ENCODE measurements around the gene FIGN.

The FIGN gene

GRCh38 chr2:163736433-163737189 lies 803 bp upstream of the FIGN start:
- no peaks in the 10 kb centered on the region for H3K27me3 ChIP-seq (ENCODE audit: insufficient read depth, low read length, poor library complexity)
- TF ChIP-seq CTCF (IDR thresholded peaks at IDR 0.05; ENCODE audit: borderline replicate concordance, extremely low read depth, low read length, poor library complexity, severe bottlenecking) (no peak), EZH2 (IDR thresholded peaks at IDR 0.05; ENCODE audit: borderline replicate concordance, low read depth, low read length, severe bottlenecking) (no peak)
- H2AFZ ChIP-seq (ENCODE audit: low read depth, low read length): no peak overlapping the region
- no peaks in the 10 kb centered on the region for H3K4me1 ChIP-seq (ENCODE audit: insufficient read depth, low read length)
- no peak for DNase-seq
- H3K36me3 ChIP-seq (ENCODE audit: insufficient read depth, low read length): no peaks in the 10 kb centered on the region
- ATAC-seq (ENCODE audit: insufficient read depth, low read depth): no peak
- no peak overlapping the region for H3K27ac ChIP-seq (ENCODE audit: low read length)
- H3K79me2 ChIP-seq (ENCODE audit: insufficient read depth, low read length): no peaks in the 10 kb centered on the region
- no peaks in the 10 kb centered on the region for H4K20me1 ChIP-seq (ENCODE audit: insufficient read depth, low read length)
- no peak overlapping the region for H3K4me2 ChIP-seq (ENCODE audit: insufficient read depth, low read length)
- no peaks in the 10 kb centered on the region for H3K9me3 ChIP-seq (ENCODE audit: insufficient read depth, low read length, severe bottlenecking)
- H3K4me3 ChIP-seq (ENCODE audit: low read depth in 1 of 2, low read length in 2 of 2): no peak overlapping the region
- no peak overlapping the region for H3K9ac ChIP-seq (ENCODE audit: low read depth, low read length)

- DNase-seq (no peak), ATAC-seq (ENCODE audit: insufficient read depth, low read depth) (no peak)
- Histone ChIP-seq H3K79me2 (ENCODE audit: insufficient read depth, low read length) (no peaks in the 10 kb centered on the region), H2AFZ (ENCODE audit: low read depth, low read length) (no peak overlapping the region), H3K27me3 (ENCODE audit: insufficient read depth, low read length, poor library complexity) (no peaks in the 10 kb centered on the region), H3K4me3 (ENCODE audit: low read depth in 1 of 2, low read length in 2 of 2) (no peak overlapping the region), H3K9me3 (ENCODE audit: insufficient read depth, low read length, severe bottlenecking) (no peaks in the 10 kb centered on the region), H3K36me3 (ENCODE audit: insufficient read depth, low read length) (no peaks in the 10 kb centered on the region), H3K27ac (ENCODE audit: low read length) (no peak overlapping the region), H3K4me1 (ENCODE audit: insufficient read depth, low read length) (no peaks in the 10 kb centered on the region), H3K4me2 (ENCODE audit: insufficient read depth, low read length) (no peak overlapping the region), H4K20me1 (ENCODE audit: insufficient read depth, low read length) (no peaks in the 10 kb centered on the region), H3K9ac (ENCODE audit: low read depth, low read length) (no peak overlapping the region)
- TF ChIP-seq EZH2 (IDR thresholded peaks at IDR 0.05; ENCODE audit: borderline replicate concordance, low read depth, low read length, severe bottlenecking): no peak
- no peak for TF ChIP-seq CTCF (IDR thresholded peaks at IDR 0.05; ENCODE audit: borderline replicate concordance, extremely low read depth, low read length, poor library complexity, severe bottlenecking)
These were observed 725 bp downstream of the FIGN start for GRCh38 chr2:163734881-163735684.

- Histone ChIP-seq H3K4me2 (ENCODE audit: insufficient read depth, low read length) (no peak overlapping the region), H3K27me3 (ENCODE audit: insufficient read depth, low read length, poor library complexity) (no peaks in the 10 kb centered on the region)
- ATAC-seq (ENCODE audit: insufficient read depth, low read depth): no peak
These were observed 1.4 kb downstream of the FIGN start for GRCh38 chr2:163734401-163734800.

More at GRCh38 chr2:163734401-163734800, 1.4 kb downstream of the FIGN start:
- H3K4me1 ChIP-seq (ENCODE audit: insufficient read depth, low read length): no peaks in the 10 kb centered on the region
- H4K20me1 ChIP-seq (ENCODE audit: insufficient read depth, low read length): no peaks in the 10 kb centered on the region
- no peak overlapping the region for H3K9ac ChIP-seq (ENCODE audit: low read depth, low read length)
- no peaks in the 10 kb centered on the region for H3K79me2 ChIP-seq (ENCODE audit: insufficient read depth, low read length)
- H3K36me3 ChIP-seq (ENCODE audit: insufficient read depth, low read length): no peaks in the 10 kb centered on the region
- H3K4me3 ChIP-seq (ENCODE audit: low read depth in 1 of 2, low read length in 2 of 2): no peak overlapping the region
- no peak overlapping the region for H3K27ac ChIP-seq (ENCODE audit: low read length)
- TF ChIP-seq CTCF (IDR thresholded peaks at IDR 0.05; ENCODE audit: borderline replicate concordance, extremely low read depth, low read length, poor library complexity, severe bottlenecking) (no peak), EZH2 (IDR thresholded peaks at IDR 0.05; ENCODE audit: borderline replicate concordance, low read depth, low read length, severe bottlenecking) (no peak)
- no peaks in the 10 kb centered on the region for H3K9me3 ChIP-seq (ENCODE audit: insufficient read depth, low read length, severe bottlenecking)
- no peak for DNase-seq
- no peak overlapping the region for H2AFZ ChIP-seq (ENCODE audit: low read depth, low read length)

Measured in DND-41 (cell line).